ENCODE measurements around the gene ATP10A. TPM values are rescaled to one million over a fixed set of nuclear protein-coding genes. Genes with fewer than 3 reads are reported as not detected.

Gene ATP10A
- total and polyA plus RNA-seq, 2 of the 8 experiments (the other 6 are each of a cell fraction or from before 2014, with no cell fraction given) = 2.0 to 2.8 TPM

GRCh38 chr15:25678500-25678855 lies 184.6 kb downstream of the ATP10A start:
- Histone ChIP-seq H3K4ac (replicated peaks; ENCODE audit: insufficient read length, low read depth, low read length) (no peak overlapping the region), H3K79me2 (ENCODE audit: control insufficient read depth in 1 of 2, insufficient read depth in 2 of 2, low read length in 2 of 2) (no peaks in the 10 kb centered on the region), H3K27me3 (replicated peaks in 1 of 4; ENCODE audit: control insufficient read depth in 3 of 4, extremely low read depth in 1 of 4, insufficient read depth in 3 of 4, low read length in 3 of 4) (no peaks in the 10 kb centered on the region), H2AK5ac (ENCODE audit: low read depth, low read length) (no peak overlapping the region), H2BK5ac (ENCODE audit: low read depth, low read length) (no peak overlapping the region), H3K9ac (replicated peaks in 1 of 4; ENCODE audit: extremely low read depth in 1 of 4, low read depth in 3 of 4, low read length in 3 of 4) (no peak overlapping the region), H3K4me3 (ENCODE audit: extremely low read depth in 1 of 4, insufficient read depth in 2 of 4, low read depth in 3 of 4, low read length in 4 of 4) (no peak overlapping the region), H3K18ac (ENCODE audit: extremely low read depth, low read length) (no peak overlapping the region), H3K23me2 (ENCODE audit: low read depth, low read length) (no peaks in the 10 kb centered on the region), H2BK20ac (ENCODE audit: low read length) (peak overlapping the region; percentile 48; the same call in 1 of the 2 replicates), H3K4me1 (replicated peaks in 1 of 4; ENCODE audit: control insufficient read depth in 3 of 4, insufficient read depth in 4 of 4, low read length in 3 of 4) (peaks cover 0 to 7% (median 3%) of the 10 kb centered on the region in 4 experiments; a peak in 3 of 7 replicates), H2BK15ac (ENCODE audit: low read length) (peak overlapping the region; percentile 36; the same call in 1 of the 2 replicates), H4K20me1 (replicated peaks in 1 of 2; ENCODE audit: control insufficient read depth in 1 of 2, insufficient read depth in 2 of 2, low read length in 2 of 2) (no peaks in the 10 kb centered on the region), H2BK120ac (replicated peaks; ENCODE audit: low read depth, low read length) (no peak overlapping the region), H4K91ac (replicated peaks; ENCODE audit: insufficient read length, low read length) (no peak overlapping the region), H4K5ac (ENCODE audit: insufficient read length, low read depth, low read length) (no peak overlapping the region), H3K79me1 (ENCODE audit: low read depth, low read length) (no peaks in the 10 kb centered on the region), H3K23ac (ENCODE audit: insufficient read length) (no peak overlapping the region), H3K56ac (replicated peaks; ENCODE audit: insufficient read length, low read depth, low read length) (no peak overlapping the region), H3K4me2 (ENCODE audit: insufficient read depth in 1 of 2, low read depth in 2 of 2, low read length in 2 of 2) (no peak overlapping the region), H3K36me3 (ENCODE audit: control insufficient read depth in 2 of 4, insufficient read depth in 4 of 4, low read length in 3 of 4) (no peaks in the 10 kb centered on the region), H4K8ac (ENCODE audit: extremely low read depth, insufficient read depth, low read length) (0 out of 2 replicates have a peak overlapping the region, but pooled peaks have one; percentile 10), H2BK12ac (ENCODE audit: low read depth, low read length) (0 out of 2 replicates have a peak overlapping the region, but pooled peaks have one; percentile 20), H3K14ac (ENCODE audit: insufficient read length) (no peak overlapping the region), H3K9me3 (ENCODE audit: insufficient read depth in 2 of 2, low read depth in 1 of 2, low read length in 1 of 2) (no peaks in the 10 kb centered on the region), H3K27ac (ENCODE audit: low read depth, low read length) (no peak overlapping the region), H2AFZ (ENCODE audit: low read length) (no peak overlapping the region)
- CTCF ChIA-PET (ENCODE audit: partially characterized antibody) = interaction anchor here (1.1 kb wide), 1 partner anchor 11 kb away, joined by 3 read pairs; no protein-coding TSS in a partner anchor
- DNase-seq (ENCODE audit: low read depth in 1 of 2, low spot score in 2 of 2) (no peak), FAIRE-seq (no peak)
- POLR2A ChIA-PET (ENCODE audit: partially characterized antibody) = no interaction called here
- 89% methylated on average over 7 of the region's 7 CpGs; no CpG with 5 or more reads in 1 of the 2 experiments for WGBS, 2 experiments (ENCODE audit: extremely low coverage in 1 of 2, insufficient coverage in 1 of 2, insufficient read length in 1 of 2, insufficient replicate concordance in 2 of 2, low coverage in 1 of 2, low lambda C conversion rate in 2 of 2, missing lambda C conversion rate in 1 of 2)
- TF ChIP-seq FOSL1 (IDR thresholded peaks at IDR 0.05; ENCODE audit: insufficient read depth, low read depth, low read length) (no peak), SAP30 (IDR thresholded peaks at IDR 0.05; ENCODE audit: insufficient read depth, insufficient replicate concordance, low read length) (no peak), CTBP2 (IDR thresholded peaks at IDR 0.05; ENCODE audit: borderline replicate concordance, insufficient read depth, insufficient read length, low read length) (no peak), TEAD4 (IDR thresholded peaks at IDR 0.05; ENCODE audit: low read depth, low read length) (no peak), SIX5 (IDR thresholded peaks at IDR 0.05; ENCODE audit: low read depth, low read length) (no peak), SIRT6 (IDR thresholded peaks at IDR 0.05; ENCODE audit: low read length) (no peak), USF2 (IDR thresholded peaks at IDR 0.05; ENCODE audit: low read length) (no peak), POLR2AphosphoS5 (IDR thresholded peaks at IDR 0.05; ENCODE audit: low read depth, low read length) (no peak)

Data from H1 (cell line).